Measurements from ENCODE around the gene RFLNA. TPM values are rescaled to one million over a fixed set of nuclear protein-coding genes. Genes with fewer than 3 reads are reported as not detected.

Gene RFLNA
- total RNA-seq, 1 donor from 2014 or later, result under 0.01 TPM

DNA sequence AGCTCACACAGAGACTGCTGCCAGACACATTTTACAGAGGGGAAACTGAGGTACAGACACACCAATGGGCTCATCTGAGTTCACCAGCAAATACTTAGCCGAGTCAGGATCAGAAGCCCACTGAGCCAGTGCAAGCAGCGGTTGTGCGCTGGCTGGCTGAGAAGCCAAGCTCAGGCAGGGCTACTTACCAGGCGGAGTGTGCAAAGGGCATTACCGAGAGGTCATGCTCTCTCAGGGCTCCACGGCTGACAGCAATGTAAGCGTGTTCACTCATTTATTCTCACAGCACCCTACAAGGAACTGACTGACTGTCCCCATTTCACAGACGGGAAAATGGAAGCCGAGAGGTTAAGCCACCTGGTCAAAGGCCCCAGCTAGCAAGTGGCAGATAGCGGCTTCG, 63.7 kb downstream of the RFLNA start:
- no peak for DNase-seq (ENCODE audit: low read depth in 2 of 2)

DNA sequence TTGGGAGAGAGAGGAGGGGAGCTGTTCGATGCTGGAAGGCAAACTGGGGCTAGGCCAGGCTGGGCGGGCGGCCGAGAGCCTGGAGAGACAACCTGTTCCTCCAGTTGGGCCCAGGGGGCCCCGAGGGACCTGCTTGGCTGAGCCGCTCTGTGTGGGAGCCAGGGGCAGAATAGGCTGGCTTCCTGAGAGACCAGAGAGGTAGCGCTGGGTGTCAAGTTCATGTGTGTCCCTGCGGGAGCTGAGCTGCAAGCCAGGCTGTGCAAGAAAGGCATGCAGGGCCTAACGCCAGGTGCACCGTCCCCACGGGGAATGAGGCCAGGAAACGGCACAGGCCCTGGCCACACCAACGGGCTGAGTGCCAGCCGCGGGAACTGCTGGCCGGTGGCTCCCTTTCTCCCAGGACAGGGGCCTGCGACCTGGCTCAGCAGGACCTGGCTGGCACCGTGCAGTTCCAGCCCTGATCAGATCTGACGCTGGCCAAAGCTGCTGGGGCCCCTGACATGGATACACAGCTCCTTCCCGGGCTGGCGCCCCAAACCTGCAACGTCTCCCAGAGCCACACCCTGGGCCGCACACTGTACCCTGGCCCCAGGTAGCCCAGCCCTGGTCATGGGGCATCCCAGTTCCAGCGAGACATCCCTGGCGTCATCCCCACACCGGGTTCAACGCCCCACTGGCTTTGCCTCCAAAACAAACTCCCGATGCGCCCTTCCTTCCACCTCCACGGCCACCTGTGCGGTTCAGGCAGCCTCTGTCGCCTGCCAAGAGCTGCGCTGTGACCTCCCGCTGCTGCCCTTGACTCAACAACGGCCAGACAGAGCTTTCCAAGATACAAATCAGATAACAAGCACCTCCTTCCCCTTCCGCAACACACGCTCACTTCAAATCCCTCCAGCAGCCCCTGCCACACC, 65.0 kb downstream of the RFLNA start:
- DNase-seq (ENCODE audit: low read depth in 2 of 2), result no peak

DNA sequence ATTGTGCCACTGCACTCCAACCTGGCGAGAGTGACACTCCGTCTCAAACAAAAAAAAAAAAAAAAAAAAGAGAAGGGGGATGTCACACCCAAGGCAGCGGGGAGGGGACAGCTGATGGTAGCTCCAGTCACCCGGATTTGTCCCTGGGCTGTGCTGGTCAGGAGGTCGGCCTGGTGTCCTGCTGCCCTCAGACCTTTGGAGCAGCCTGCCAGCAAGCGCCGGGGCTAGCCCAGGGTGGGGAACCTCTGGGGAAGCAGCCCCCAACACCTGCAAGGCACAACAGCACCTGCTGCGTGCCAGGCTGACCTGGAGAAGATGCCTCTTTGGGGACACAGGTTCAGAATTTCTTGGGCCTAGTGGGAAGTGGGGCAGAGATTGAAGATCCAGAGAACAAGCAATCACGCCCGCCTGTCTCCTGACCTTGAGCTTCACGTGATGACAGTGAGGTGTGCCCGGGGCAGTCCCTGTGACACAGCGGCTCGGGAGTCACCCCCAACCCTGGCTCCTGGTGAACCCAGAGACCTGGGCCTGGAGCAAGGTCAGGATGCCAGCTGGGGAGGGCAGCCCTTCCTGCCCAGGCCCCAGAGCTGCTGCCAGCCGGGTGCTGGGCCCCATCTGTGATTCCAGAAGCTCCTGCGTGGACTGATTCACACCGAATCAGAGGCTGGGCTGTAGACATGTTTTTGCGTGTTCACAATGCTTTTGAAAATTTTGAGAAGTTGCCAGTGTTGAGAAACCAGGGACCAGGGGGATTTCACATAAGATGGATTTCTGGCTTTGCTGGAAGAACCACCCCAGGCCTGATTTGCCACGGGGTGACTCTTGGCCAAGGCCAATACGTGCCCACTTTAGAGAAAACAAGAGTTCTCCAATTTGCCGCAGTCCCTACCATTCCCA, 66.4 kb downstream of the RFLNA start:
- no peak for DNase-seq (ENCODE audit: low read depth in 2 of 2)

DNA sequence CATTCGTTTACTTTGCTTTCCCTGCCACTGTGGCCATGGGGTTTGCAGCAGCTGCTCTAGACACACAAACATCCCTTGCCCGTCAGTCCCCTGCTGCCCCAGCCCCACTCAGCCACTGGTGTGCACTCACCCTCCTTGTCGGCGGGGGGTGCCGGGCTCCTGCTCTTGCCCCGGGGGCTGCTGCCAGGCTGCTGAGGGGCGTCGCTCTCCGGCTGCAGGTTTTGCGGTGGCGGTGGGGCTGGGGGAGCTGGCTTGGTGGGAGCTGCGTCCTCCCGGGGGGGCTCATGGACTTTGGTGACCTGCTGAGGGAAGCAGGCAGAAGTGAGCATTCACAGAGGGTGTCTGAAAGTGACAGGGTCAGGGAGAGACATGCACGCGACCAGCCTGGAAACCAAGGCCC, 67.1 kb downstream of the RFLNA start:
- no peak for DNase-seq (ENCODE audit: low read depth in 2 of 2)

DNA sequence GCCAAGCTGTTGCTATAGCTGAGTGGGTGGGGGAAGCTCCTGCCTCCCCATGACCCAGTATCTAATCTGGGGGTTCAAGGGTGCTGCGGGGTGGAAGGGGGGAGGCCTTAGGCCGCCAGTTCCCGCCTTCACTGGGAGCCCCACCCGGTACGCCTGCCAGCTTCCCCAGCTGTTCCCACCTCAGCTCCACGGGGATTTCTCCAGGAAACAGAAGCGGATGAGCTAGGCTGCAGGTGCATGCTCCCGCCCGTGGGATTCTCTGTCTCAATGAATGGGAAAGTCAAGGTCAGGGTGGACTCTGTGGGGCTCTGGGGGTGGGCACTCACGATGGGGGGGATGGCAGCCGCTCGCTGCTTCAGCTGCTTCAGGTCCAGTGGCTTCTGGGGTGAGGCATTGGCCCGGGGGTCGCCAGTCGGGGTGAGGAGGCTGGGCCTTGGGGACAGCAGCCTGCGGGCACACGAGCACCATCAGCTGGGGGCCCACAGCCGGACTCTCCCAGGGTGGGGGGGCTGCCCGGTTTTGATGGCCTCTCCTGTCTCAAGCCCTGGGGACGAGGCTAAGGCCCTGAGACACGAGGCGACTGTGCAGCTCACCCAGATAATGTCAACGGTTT, 68.6 kb downstream of the RFLNA start:
- peak; percentile 18 to 32 for DNase-seq (ENCODE audit: low read depth in 2 of 2)

DNA sequence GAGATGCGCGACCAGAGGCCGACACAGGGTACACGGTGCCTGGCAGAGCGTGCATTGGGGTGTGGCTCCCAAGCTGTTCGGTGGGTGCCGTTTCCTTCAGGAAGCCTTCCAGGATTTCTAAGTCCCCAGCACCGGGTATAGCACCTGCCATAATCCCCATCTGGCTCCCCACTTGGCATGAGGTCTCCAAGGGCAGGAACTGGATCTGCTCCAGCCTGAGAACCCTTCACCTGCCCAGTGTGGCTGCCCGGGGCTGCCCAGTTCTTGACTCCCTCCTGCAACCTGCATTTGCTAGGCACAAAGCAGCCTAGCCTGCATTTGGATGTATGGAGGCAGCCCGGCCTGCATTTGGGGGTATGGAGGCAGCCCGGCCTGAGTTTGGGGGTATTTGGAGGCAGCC, 69.7 kb downstream of the RFLNA start:
- no peak for DNase-seq (ENCODE audit: low read depth in 2 of 2)
